Small intestine (tissue), 7 donors: ENCODE results near the gene ZFYVE27. TPM values are rescaled to one million over a fixed set of nuclear protein-coding genes. Genes with fewer than 3 reads are reported as not detected.
A peak's percentile ranks its signal among the peaks of the same experiment; 100 is the strongest.

Experiments used
- DNase-seq, 2 donors: peaks; one replicate each; pipeline versions ENCODE4 v3.0.0 to v3.0.0-alpha.2; 2013
- FAIRE-seq: peaks from 2 replicates; lab custom pipeline; 2012; peaks lifted over from hg19 to GRCh38; lab: Jason Lieb, UNC
- H3K27ac ChIP-seq, 3 donors: one replicate each; pipeline ENCODE4 v1.5.1; 2013; ENCODE audit warnings: low read length in 2 of 3, mild to moderate bottlenecking in 2 of 3, control low read depth in 1 of 3, inconsistent platforms in 1 of 3, low read depth in 1 of 3, moderate library complexity in 1 of 3
- H3K27me3 ChIP-seq, 3 donors: one replicate each; pipeline ENCODE4 v1.6.1; 2013; ENCODE audit warnings: low read length in 3 of 3, inconsistent platforms in 1 of 3; ENCODE audit not compliant: control insufficient read depth in 3 of 3, insufficient read depth in 3 of 3
- H3K36me3 ChIP-seq, 3 donors: one replicate each; pipeline ENCODE4 v1.6.1; 2013; ENCODE audit warnings: low read length in 3 of 3, inconsistent platforms in 1 of 3, low read depth in 1 of 3, mild to moderate bottlenecking in 1 of 3, moderate library complexity in 1 of 3; ENCODE audit not compliant: control insufficient read depth in 3 of 3, insufficient read depth in 2 of 3
- H3K4me1 ChIP-seq, 3 donors: one replicate each; pipeline ENCODE4 v1.6.1; 2013; ENCODE audit warnings: low read length in 2 of 3, inconsistent platforms in 1 of 3, low read depth in 1 of 3, mild to moderate bottlenecking in 1 of 3, moderate library complexity in 1 of 3; ENCODE audit not compliant: control insufficient read depth in 3 of 3, insufficient read depth in 2 of 3
- H3K4me3 ChIP-seq, 3 donors: one replicate each; pipeline ENCODE4 v1.5.1; 2013; ENCODE audit warnings: low read length in 3 of 3, control low read depth in 1 of 3, inconsistent platforms in 1 of 3, low read depth in 1 of 3, mild to moderate bottlenecking in 1 of 3, moderate library complexity in 1 of 3
- H3K9me3 ChIP-seq, 2 donors: one replicate each; pipeline ENCODE4 v1.6.1; 2013; ENCODE audit warnings: low read depth in 1 of 2, low read length in 1 of 2; ENCODE audit not compliant: control insufficient read depth in 2 of 2, insufficient read depth in 1 of 2
- WGBS, 3 donors: extraction: QIAGEN DNeasy Blood & Tissue Kit; methylation state at CpG; one replicate each; pipeline ENCODE4 v1.1.7; 2013; 5-methylcytosine and 5-hydroxymethylcytosine counted together
- polyA plus RNA-seq, 4 donors: library from polyadenylated mRNA; stranded (reverse) in 3 of 4; unstranded in 1 of 4; fragments of 200-250 nt in 3 of 4; fragments of 120-200 nt in 1 of 4; gene quantifications; one replicate each; pipeline versions ENCODE4 v1.2.1 to v1.2.3, GENCODE V29; 2013
- donor health status: healthy with polysubstance abuse.
- donor health status: control.
- donor health status: control.
- donor health status: Bipolar disorder and iron deficiency.
- donor health status: healthy.

Gene ZFYVE27
- polyA plus RNA-seq, 4 donors, result 21.6 to 53.9 (median 29.7) TPM

- DNase-seq (no peak), FAIRE-seq (no peak)
- H3K9me3 ChIP-seq, result no peaks in the 10 kb centered on the region
- peaks cover 10 to 63% (median 15%) of the 10 kb centered on the region in 3 donors for H3K36me3 ChIP-seq
- H3K27me3 ChIP-seq, result no peaks in the 10 kb centered on the region
- WGBS, 3 donors, result 90 to 93% (median 93%) methylated on average over 11 of the region's 11 CpGs
- H3K4me1 ChIP-seq, result peaks cover 0 to 10% (median 0%) of the 10 kb centered on the region in 3 donors
- H3K27ac ChIP-seq, result no peak overlapping the region
- H3K4me3 ChIP-seq, result no peak overlapping the region
Measured at GRCh38 chr10:97760461-97761257, 23.7 kb downstream of the ZFYVE27 start.

DNA sequence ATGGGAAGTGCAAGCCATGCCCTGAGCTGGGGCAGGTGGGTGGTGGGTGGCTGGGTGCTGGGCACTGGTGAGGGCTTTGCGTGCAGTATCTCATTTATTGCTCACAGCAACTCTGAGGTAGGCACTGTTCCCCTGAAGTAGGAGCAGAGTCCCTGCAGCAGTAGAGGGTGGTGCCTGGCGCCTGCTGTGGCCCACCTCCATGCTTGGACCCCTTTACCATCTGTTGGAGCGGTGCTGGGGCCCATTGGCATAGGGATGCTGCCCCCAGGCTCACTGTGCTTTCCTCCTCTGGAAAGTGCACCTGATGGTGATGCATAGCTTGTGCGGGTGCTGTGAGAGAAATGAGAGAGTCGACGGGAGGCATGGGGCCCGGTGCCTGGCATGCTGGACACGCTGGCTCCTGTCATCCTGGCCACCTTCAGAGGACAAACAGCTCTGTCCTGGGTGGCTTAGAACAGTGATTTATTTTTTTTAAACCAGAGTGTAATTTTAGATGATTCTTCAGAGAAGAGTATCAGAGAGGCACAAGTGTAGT is 24.5 kb downstream of the ZFYVE27 start:
- H3K27ac ChIP-seq, result no peak overlapping the region
- H3K36me3 ChIP-seq, result peaks cover 9 to 61% (median 10%) of the 10 kb centered on the region in 3 donors
- H3K4me1 ChIP-seq, result peaks cover 0 to 10% (median 0%) of the 10 kb centered on the region in 3 donors
- H3K27me3 ChIP-seq, result no peaks in the 10 kb centered on the region
- WGBS, 3 donors, result 92 to 99% (median 96%) methylated on average over 8 of the region's 8 CpGs
- DNase-seq (no peak), FAIRE-seq (no peak)
- no peaks in the 10 kb centered on the region for H3K9me3 ChIP-seq
- H3K4me3 ChIP-seq, result no peak overlapping the region

DNA sequence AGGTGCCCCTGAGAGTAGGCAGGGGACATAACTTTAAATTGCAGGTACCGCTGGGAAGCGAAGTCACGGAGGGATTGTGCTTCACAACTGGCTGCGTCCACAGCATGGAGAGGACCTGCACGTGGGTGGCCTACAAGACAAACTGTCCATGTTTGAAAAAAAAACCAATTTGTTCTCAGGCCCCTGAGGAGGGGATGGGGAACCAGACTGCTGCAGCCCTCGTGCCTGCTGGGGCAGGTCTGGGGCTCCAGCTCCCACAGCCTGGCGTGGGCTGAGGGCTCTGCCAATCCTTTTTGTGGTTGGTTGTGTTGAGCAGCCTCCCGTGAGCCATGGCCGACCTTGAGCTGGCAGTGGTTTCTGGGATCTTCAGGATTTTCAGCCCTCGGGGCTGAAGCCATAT is 25.1 kb downstream of the ZFYVE27 start:
- H3K27me3 ChIP-seq, result no peaks in the 10 kb centered on the region
- no peak for FAIRE-seq
- peaks cover 9 to 58% (median 9%) of the 10 kb centered on the region in 3 donors for H3K36me3 ChIP-seq
- peaks cover 0 to 10% (median 0%) of the 10 kb centered on the region in 3 donors for H3K4me1 ChIP-seq
- no peaks in the 10 kb centered on the region for H3K9me3 ChIP-seq
- no peak for DNase-seq
- WGBS, 3 donors, result 87 to 91% (median 89%) methylated on average over 9 to 10 of the region's 10 CpGs
- no peak overlapping the region for H3K4me3 ChIP-seq
- no peak overlapping the region for H3K27ac ChIP-seq

DNA sequence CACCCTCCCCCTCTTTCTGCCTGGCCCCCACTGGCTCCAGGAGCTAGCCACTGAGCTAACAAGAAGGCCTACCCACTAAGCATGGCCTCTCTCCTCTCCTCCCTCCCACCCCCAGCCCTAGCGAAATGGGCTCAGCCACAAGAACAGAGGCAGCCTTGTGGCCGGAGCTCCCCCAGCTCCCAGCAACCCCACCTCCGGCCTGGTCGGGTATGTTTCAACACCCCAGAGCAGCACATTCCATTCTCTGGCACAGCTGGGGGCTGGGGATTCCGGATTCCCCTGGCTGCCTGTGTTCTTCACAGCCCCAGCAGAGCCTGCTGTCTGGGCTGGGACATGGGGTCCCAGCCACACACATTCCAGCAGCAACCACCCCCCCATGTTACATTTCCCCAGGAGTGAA is 25.9 kb downstream of the ZFYVE27 start:
- DNase-seq (no peak), FAIRE-seq (no peak)
- H3K27me3 ChIP-seq, result no peaks in the 10 kb centered on the region
- H3K27ac ChIP-seq, result no peak overlapping the region
- H3K36me3 ChIP-seq, result peaks cover 9 to 57% (median 9%) of the 10 kb centered on the region in 3 donors
- 81 to 88% (median 87%) methylated on average over 5 of the region's 5 CpGs for whole genome bisulfite sequencing, 3 donors
- H3K4me1 ChIP-seq, result peaks cover 0 to 10% (median 0%) of the 10 kb centered on the region in 3 donors
- H3K9me3 ChIP-seq, result no peaks in the 10 kb centered on the region
- H3K4me3 ChIP-seq, result no peak overlapping the region

GRCh38 chr10:97763411-97763810 is 26.5 kb downstream of the ZFYVE27 start:
- no peak overlapping the region for H3K4me3 ChIP-seq
- FAIRE-seq, result no peak
- no peaks in the 10 kb centered on the region for H3K9me3 ChIP-seq
- no peak for DNase-seq
- 94 to 97% (median 97%) methylated on average over 2 of the region's 2 CpGs for WGBS, 3 donors
- H3K36me3 ChIP-seq, result peaks cover 9 to 60% (median 9%) of the 10 kb centered on the region in 3 donors
- no peak overlapping the region for H3K27ac ChIP-seq
- H3K27me3 ChIP-seq, result no peaks in the 10 kb centered on the region
- peaks cover 0 to 10% (median 0%) of the 10 kb centered on the region in 3 donors for H3K4me1 ChIP-seq

- FAIRE-seq, result no peak
- Histone ChIP-seq H3K4me3 (no peak overlapping the region), H3K27me3 (no peaks in the 10 kb centered on the region), H3K4me1 (peaks cover 0 to 10% (median 0%) of the 10 kb centered on the region in 3 donors), H3K27ac (no peak overlapping the region), H3K36me3 (peaks cover 9 to 62% (median 9%) of the 10 kb centered on the region in 3 donors), H3K9me3 (no peaks in the 10 kb centered on the region)
- no peak for DNase-seq
- 96 to 99% (median 98%) methylated on average over 3 of the region's 3 CpGs for WGBS, 3 donors
Measured at GRCh38 chr10:97763947-97764346, 27.0 kb downstream of the ZFYVE27 start.

DNA sequence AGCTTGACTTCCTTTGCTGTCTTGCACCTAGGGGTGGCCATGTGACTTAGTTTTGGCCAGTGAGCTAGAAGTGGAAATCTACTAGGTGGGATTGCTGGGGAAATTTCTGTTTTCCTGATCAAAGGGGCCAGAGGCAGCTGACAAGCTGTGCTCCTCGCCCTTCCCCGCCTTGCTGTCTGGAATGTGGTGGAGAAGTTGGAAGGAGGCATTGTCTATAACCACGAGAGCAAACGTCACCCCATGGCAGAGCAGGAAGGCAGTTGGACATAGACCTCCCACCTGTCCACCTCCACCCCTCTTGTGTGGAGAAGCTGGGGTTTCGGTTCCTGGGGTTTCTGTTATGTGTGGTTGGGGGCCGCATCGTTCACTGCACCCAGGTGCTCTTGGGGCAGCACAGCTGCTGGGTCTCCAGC is 27.6 kb downstream of the ZFYVE27 start:
- Histone ChIP-seq H3K27ac (no peak overlapping the region), H3K4me3 (no peak overlapping the region), H3K9me3 (no peaks in the 10 kb centered on the region), H3K27me3 (no peaks in the 10 kb centered on the region), H3K36me3 (peaks cover 9 to 57% (median 11%) of the 10 kb centered on the region in 3 donors), H3K4me1 (peaks cover 0 to 10% (median 0%) of the 10 kb centered on the region in 3 donors)
- DNase-seq (peak; percentile 40 to 67), FAIRE-seq (no peak)
- WGBS, 3 donors, result 38 to 62% (median 50%) methylated on average over 7 of the region's 7 CpGs

DNA sequence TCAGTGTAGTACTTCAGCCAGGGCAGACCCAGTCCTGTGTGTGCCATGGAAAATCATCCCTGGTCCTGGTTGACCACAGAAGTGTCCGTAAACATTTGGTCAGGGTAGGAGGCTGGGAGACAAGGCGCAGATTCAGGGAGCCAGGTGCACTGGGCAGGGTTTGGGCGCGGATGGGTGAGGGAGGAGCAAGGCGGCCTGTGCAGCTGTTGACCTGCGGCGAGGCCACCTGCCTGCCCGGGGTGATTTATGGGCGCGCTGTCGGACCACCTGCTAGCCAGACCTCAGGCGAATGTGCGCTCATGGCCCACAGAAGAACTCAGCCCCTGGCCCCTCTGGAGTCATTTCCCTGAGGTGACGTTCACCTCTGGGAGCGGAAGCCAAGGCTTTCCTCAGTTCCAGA is 28.3 kb downstream of the ZFYVE27 start:
- H3K9me3 ChIP-seq, result no peaks in the 10 kb centered on the region
- FAIRE-seq (no peak), DNase-seq (no peak)
- no peak overlapping the region for H3K4me3 ChIP-seq
- peaks cover 0 to 2% (median 0%) of the 10 kb centered on the region in 3 donors for H3K27me3 ChIP-seq
- WGBS, 3 donors, result 26 to 73% (median 54%) methylated on average over 15 of the region's 15 CpGs
- peaks cover 6 to 50% (median 6%) of the 10 kb centered on the region in 3 donors for H3K36me3 ChIP-seq
- peaks cover 0 to 10% (median 0%) of the 10 kb centered on the region in 3 donors for H3K4me1 ChIP-seq
- no peak overlapping the region for H3K27ac ChIP-seq
